ENCODE measurements around the gene N4BP2L2. TPM values are rescaled to one million over a fixed set of nuclear protein-coding genes. Genes with fewer than 3 reads are reported as not detected.

The N4BP2L2 gene
- total RNA-seq, 1 donor from 2014 or later: 71.2 TPM

GRCh38 chr13:32471187-32471922, 67.2 kb downstream of the N4BP2L2 start:
- no peak for DNase-seq (ENCODE audit: low read depth in 2 of 2)

GRCh38 chr13:32468502-32469142, 70.0 kb downstream of the N4BP2L2 start:
- DNase-seq (ENCODE audit: low read depth in 2 of 2): no peak

- DNase-seq (ENCODE audit: low read depth in 2 of 2): no peak
Measured at GRCh38 chr13:32456591-32456990, 82.0 kb downstream of the N4BP2L2 start.

GRCh38 chr13:32455594-32455903, 83.0 kb downstream of the N4BP2L2 start:
- no peak for DNase-seq (ENCODE audit: low read depth in 2 of 2)

GRCh38 chr13:32454886-32455593, 83.6 kb downstream of the N4BP2L2 start:
- no peak for DNase-seq (ENCODE audit: low read depth in 2 of 2)

GRCh38 chr13:32453981-32454380, 84.6 kb downstream of the N4BP2L2 start:
- DNase-seq (ENCODE audit: low read depth in 2 of 2): peak in 1 of 2 donors; percentile 66

- no peak for DNase-seq (ENCODE audit: low read depth in 2 of 2)
Measured at GRCh38 chr13:32448972-32449371, 89.6 kb downstream of the N4BP2L2 start.

GRCh38 chr13:32447894-32448623, 90.5 kb downstream of the N4BP2L2 start:
- DNase-seq (ENCODE audit: low read depth in 2 of 2): peak in 1 of 2 donors; percentile 14

- no peak for DNase-seq (ENCODE audit: low read depth in 2 of 2)
Measured at GRCh38 chr13:32446773-32447465, 91.7 kb downstream of the N4BP2L2 start.

- no peak for DNase-seq (ENCODE audit: low read depth in 2 of 2)
Measured at GRCh38 chr13:32446220-32446619, 92.4 kb downstream of the N4BP2L2 start.

GRCh38 chr13:32445461-32445860, 93.1 kb downstream of the N4BP2L2 start:
- DNase-seq (ENCODE audit: low read depth in 2 of 2): no peak

GRCh38 chr13:32443111-32443510, 95.5 kb downstream of the N4BP2L2 start:
- peak; percentile 54 to 69 for DNase-seq (ENCODE audit: low read depth in 2 of 2)

- DNase-seq (ENCODE audit: low read depth in 2 of 2): no peak
Measured at GRCh38 chr13:32438871-32439270, 99.7 kb downstream of the N4BP2L2 start.

GRCh38 chr13:32432856-32433255, 105.7 kb downstream of the N4BP2L2 start:
- DNase-seq (ENCODE audit: low read depth in 2 of 2): peak; percentile 11 to 14

- DNase-seq (ENCODE audit: low read depth in 2 of 2): no peak
Measured at GRCh38 chr13:32431361-32431760, 107.2 kb downstream of the N4BP2L2 start.

- peak in 1 of 2 donors; percentile 20 for DNase-seq (ENCODE audit: low read depth in 2 of 2)
Measured at GRCh38 chr13:32430018-32430747, 108.4 kb downstream of the N4BP2L2 start.

- DNase-seq (ENCODE audit: low read depth in 2 of 2): no peak
Measured at GRCh38 chr13:32429433-32429909, 109.1 kb downstream of the N4BP2L2 start.

GRCh38 chr13:32428581-32429432, 109.8 kb downstream of the N4BP2L2 start:
- no peak for DNase-seq (ENCODE audit: low read depth in 2 of 2)

GRCh38 chr13:32427852-32428580, 110.6 kb downstream of the N4BP2L2 start, which contains the start of gene N4BP2L1:
Gene N4BP2L1, minus strand, starts transcription at chr13:32428130. Its CDS starts 48 bp downstream, at chr13:32428082.
- DNase-seq (ENCODE audit: low read depth in 2 of 2): peak; percentile 49 to 81
